GM12891 (cell line): ENCODE measurements around the gene GINS2.

ENCODE experiments used
- POLR2A ChIP-seq: IDR thresholded peaks from 2 replicates; pipeline ENCODE4 v1.6.1; 2011; ENCODE audit warnings: low read depth, low read length, control low read depth
- POLR2AphosphoS5 ChIP-seq: IDR thresholded peaks from 2 replicates; pipeline ENCODE4 v1.6.1; 2011; ENCODE audit warnings: low read depth, low read length, control low read depth
- POU2F2 ChIP-seq: IDR thresholded peaks from 2 replicates; pipeline ENCODE4 v1.6.1; 2011; ENCODE audit warnings: low read depth, mild to moderate bottlenecking, control low read depth, low read length, moderate library complexity
- TAF1 ChIP-seq: IDR thresholded peaks from 2 replicates; pipeline ENCODE4 v1.6.1; 2011; ENCODE audit warnings: low read depth, low read length, control low read depth

- TF ChIP-seq POLR2A, result no peak
- no peak for TF ChIP-seq POLR2AphosphoS5
- no peak for TF ChIP-seq TAF1
- no peak for TF ChIP-seq POU2F2
Measured at GRCh38 chr16:85629853-85630252, 58.9 kb downstream of the GINS2 start.
